Lung microvascular endothelial cell (primary cell): ENCODE results near the gene LZTR1. TPM values are rescaled to one million over a fixed set of nuclear protein-coding genes. Genes with fewer than 3 reads are reported as not detected.
"Not testable (repeated sequence)": the region's sequence is repeated elsewhere in the genome, so short reads cannot be mapped to it uniquely, and the experiment has no call there.

ENCODE experiments used
- DNase-seq, 2 donors: peaks; one replicate each; pipeline versions ENCODE4 v3.0.0 to v3.0.0-alpha.2; 2010; ENCODE audit warnings: low read depth in 2 of 2
- total RNA-seq: library from RNA; depleted of rRNA; stranded (reverse); fragments of >200 nt; gene quantifications from 2 replicates; pipeline ENCODE4 v1.2.1, GENCODE V29; 2014

Gene LZTR1
- 34.4 and 52.6 TPM in 2 replicates for total RNA-seq

DNA sequence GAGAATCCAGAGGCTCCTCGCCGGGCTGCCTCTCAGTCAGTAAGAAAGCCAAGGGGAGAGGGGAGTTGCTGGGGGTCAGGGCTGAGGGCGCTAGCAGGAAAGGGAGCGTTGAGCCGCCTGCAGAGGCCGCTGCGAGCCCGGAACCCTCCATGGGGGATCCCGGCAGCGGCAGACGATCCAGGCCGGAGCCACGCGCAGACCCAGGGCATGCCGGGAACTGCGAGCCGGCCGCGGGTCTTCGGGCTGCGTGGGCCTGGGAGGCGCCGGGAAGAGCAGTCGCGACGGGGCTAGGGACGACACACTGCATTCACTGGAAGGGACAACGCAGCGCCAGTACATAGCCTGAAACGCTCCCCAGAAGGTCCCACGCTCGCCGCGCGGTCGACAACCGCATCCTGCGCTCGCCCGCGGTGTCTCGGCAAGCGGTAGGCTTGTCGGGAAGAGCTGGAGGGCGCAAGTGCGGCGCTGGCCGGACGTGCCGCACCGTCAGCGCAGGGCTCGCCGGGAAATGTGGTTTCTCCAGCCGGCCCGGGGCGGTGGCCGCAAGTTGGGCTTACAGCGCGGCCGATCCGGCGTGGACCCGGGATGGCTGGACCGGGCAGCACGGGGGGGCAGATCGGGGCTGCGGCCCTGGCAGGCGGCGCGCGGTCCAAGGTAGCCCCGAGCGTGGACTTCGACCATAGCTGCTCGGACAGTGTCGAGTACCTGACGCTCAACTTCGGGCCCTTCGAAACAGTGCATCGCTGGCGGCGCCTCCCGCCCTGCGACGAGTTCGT, at the start of gene LZTR1:
LZTR1 (plus strand) TSS at position 511 of the 776 bp plus-strand sequence; CDS start at position 586, 75 bp downstream.
- DNase-seq, result peak; percentile 87 to 89

GRCh38 chr22:20933910-20934309, 48.2 kb upstream of the LZTR1 start:
- DNase-seq, result no peak

GRCh38 chr22:20935049-20935448, 47.0 kb upstream of the LZTR1 start:
- DNase-seq, result not testable (repeated sequence)

- not testable (repeated sequence) for DNase-seq
Measured at GRCh38 chr22:20935780-20936539, 46.1 kb upstream of the LZTR1 start.

DNA sequence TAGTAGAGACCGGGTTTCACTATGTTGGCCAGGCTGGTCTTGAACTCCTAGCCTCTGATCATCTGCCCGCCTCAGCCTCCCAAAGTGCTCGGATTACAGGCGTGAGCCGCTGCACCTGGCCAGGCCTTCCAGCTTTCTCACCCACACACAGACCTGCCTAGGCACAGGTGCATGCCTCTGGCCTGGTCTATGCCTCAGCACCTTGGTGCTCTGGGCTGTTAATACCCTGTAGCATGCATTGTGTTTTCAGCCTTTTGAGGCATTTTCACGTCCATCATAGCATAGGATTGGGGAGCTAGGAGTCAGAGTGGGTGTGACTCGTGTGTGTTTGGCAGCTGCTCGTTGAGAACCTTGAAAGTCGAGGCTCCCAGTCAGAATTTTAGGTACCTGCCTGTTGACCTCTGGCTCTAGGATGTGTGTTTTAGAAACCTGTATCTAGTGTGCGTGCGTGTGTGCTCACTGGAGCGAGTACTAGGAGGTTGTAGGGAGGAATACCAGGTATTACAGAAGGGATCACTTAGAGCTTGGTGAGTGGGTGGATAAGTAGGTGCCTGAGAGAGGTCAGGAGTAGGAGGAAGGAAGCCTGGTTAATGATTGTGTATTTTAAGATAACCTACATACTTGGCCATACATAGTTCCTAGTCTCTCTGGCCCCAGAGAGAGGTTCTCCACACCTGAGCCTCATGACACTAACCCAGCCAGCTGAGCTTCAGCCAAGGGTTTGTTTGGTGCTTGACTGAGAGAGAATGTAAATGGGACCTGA, 44.9 kb upstream of the LZTR1 start:
- DNase-seq, result no peak

DNA sequence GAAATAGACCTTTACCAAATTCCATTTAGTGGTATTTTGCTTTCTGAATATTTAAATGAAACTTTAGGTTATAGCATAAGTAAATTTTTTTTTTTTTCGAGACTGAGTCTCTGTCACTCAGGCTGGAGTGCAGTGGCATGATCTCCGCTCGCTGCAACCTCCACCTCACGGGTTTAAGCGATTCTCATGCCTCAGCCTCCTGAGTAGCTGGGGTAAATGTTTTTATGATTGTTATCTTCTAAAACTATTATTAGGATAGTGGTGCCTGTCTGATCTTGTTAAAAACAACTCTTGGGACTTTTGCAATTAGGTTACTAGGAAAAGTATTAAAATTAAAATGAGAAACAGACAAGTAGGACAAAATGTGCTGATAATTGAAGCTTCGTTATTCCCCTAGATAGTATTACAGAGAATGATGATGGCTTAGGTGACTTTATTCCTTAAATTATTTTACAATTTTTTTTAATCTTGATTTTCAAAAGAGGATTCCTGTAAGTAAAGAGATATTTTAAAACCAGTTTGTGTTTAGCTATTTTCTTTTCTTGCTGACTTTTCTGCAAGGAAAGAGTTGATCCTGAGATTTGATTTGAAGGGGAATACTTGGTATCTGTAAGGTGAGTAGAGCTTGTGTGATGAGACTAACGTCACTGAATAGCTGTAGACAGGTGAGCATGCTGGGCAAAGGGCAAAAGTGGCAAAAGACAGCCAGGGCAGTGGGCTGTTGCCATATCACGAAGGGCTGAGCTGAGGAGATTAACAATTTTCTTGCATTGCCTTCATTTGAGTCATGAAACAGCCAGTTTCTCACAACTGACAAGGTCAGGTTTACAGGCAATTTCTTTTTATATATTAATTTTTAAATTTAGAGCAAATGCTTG, 44.1 kb upstream of the LZTR1 start:
- DNase-seq, result no peak

DNA sequence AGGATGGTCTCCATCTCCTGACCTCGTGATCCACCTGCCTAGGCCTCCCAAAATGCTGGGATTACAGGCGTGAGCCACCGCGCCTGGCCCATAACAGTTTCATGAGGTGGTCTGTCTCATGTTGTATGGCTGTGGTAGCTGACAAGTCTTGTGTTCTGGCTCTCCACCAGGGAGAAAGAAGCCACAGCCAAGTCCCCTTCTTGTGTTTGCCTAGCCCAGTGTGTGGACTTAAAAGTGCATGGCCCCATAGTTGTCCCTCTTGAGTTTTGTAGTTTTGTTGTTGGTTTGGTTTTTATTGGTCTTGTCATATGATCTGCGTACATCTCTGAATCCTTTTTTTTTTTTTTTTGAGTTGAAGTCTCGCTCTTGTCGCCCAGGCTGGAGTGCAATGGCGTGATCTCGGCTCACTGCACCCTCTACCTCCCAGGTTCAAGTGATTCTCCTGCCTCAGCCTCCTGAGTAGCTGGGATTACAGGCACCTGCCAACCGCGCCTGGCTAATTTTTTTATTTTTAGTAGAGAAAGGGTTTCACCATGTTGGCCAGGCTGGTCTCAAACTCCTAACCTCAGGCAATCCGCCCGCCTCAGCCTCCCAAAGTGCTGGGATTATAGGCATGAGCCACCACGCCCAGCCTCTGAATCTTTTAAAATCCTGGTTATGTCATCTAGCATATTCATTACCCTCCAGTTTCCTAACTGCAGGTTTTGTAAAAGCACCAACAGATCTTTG, 42.5 kb upstream of the LZTR1 start:
- not testable (repeated sequence) for DNase-seq

- no peak for DNase-seq
Measured at GRCh38 chr22:20940186-20940651, 41.9 kb upstream of the LZTR1 start.

DNA sequence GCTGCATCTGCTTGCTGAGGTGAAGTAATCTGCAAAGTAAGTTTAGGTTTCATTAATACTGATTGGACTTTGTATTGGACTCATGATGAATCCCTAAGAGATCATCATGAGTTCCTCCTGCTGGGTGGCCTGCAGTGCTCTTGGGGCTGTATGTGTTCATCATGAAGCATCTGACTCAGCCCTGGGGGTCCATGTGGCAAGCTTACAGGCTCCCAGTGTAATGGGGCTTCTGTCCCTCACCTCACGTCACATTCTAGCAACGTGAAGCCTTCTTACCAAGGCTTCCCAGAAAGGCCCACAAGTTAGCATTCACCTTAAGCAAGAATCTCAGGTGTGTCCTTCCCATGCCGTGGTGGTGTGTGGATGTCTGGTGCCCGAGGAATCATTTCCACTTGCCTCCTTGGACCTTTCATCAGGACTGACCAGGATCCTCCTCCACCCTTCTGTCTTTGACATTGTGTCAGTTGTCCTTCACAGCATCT, 41.2 kb upstream of the LZTR1 start:
- no peak for DNase-seq

- not testable (repeated sequence) for DNase-seq
Measured at GRCh38 chr22:20942203-20942902, 39.7 kb upstream of the LZTR1 start.

DNA sequence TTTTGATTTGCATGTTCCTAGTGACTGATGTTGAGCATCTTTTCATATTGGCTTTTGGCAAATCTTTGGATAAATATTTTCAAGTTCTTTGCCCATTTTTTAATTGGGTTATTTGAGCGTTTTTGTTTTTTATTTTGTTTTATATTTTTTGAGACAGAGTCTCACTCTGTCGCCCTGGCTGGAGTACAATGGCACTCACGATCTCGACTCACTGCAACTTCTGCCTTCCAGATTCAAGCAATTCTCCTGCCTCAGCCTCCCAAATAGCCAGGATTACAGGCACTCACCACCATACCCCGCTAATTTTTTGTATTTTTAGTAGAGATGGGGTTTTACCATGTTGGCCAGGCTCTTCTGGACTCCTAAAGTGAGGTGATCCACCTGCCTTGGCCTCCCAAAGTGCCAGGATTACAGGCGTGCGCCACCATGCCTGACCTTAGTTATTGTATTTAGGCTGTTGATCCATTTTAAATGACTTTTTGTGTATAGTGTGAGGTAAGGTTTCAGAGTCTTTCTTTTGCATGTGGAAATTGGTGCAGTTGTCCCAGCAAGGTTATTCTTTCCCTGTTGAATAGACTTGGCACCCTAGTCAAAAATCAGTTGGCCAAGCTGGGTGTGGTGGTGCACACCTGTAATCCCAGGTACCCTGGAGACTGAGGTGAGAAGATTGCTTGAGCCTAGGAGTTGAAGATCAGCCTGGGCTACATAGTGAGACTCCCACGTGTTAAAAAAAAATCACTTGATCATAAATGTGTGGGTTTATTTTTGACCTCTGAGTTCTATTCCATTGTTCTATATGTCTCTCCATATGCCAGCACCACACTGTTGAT, 38.8 kb upstream of the LZTR1 start:
- DNase-seq, result no peak

- DNase-seq, result no peak
Measured at GRCh38 chr22:20944042-20944441, 38.1 kb upstream of the LZTR1 start.

- DNase-seq, result no peak
Measured at GRCh38 chr22:20945578-20945934, 36.5 kb upstream of the LZTR1 start.

GRCh38 chr22:20946080-20946986, 35.8 kb upstream of the LZTR1 start:
- DNase-seq, result peak; percentile 71 to 78

DNA sequence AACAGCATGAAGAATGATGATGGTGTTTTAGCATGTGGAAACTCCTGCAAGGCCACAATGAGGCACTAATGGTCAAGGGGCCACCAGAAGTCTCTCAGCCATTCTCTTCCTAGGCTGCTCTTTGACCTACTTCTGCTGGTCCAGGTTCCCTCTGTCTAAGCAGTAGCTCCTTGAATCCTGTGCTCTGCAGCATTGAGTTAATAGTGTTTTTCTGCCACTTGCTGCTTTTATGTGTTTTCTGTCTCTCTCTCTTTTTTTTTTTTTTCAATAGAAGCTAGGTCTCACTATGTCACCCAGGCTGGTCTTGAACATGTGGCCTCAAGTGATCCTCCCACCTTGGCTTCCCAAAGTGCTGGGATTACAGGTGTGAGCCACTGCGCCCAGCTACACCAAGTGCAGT, 35.1 kb upstream of the LZTR1 start:
- DNase-seq, result no peak

DNA sequence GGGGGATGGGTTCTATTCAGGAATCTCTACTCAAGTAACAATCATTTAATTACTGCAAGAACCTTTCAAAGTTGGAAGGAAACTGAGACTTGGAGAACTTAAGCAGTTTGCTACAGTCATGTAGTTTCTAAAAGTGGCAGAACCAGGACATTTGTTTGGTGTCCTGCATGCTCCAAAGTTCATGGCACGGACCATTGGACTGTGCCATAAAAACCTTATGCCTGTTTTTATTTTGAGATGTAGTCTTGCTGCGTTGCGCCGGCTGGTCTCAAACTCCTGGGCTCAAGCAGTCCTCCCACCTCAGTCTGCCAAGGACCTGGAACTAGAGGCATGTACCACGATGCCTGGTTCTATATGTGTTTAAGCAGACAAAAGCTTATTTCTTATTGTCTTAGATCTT, 33.6 kb upstream of the LZTR1 start:
- DNase-seq, result no peak

GRCh38 chr22:20948989-20949388, 33.1 kb upstream of the LZTR1 start:
- no peak for DNase-seq
